Panc1 (cell line): ENCODE data around the gene EYS. TPM values are rescaled to one million over a fixed set of nuclear protein-coding genes. Genes with fewer than 3 reads are reported as not detected.

Source experiments
- ATAC-seq: fragments of 200-7000 bp; cut with Tn5 transposase; 2 replicates; pipeline ENCODE4 v1.9.1; 2020; ENCODE audit warnings: mild to moderate bottlenecking, moderate library complexity
- BruUV-seq: library from RNA; stranded (reverse); fragments of 400-500 nt; replicated peaks from 2 replicates; lab custom pipeline; 2021; lab: Mats Ljungman, UMichigan
- CTCF ChIA-PET: fragments of 300-600 bp; sonication (Branson Sonifier 250); formaldehyde crosslinking; loops from one replicate; lab custom pipeline; 2022; ENCODE audit warnings: antibody characterized with exemption; lab: Charles Lee
- POLR2A ChIA-PET: fragments of 300-600 bp; sonication (Branson Sonifier 250); formaldehyde crosslinking; loops from one replicate; lab custom pipeline; 2022; ENCODE audit warnings: antibody characterized with exemption; lab: Charles Lee
- DNase-seq: peaks from one replicate; pipeline ENCODE4 v3.0.0-alpha.2; 2010; ENCODE audit warnings: low read depth, low spot score
- H3K27ac ChIP-seq: 2 replicates; pipeline ENCODE4 v1.5.1; 2011; ENCODE audit warnings: mild to moderate bottlenecking, low read length, inconsistent platforms
- H3K27me3 ChIP-seq: fragments of 200-500 bp; sonication (Bioruptor generic); 2 replicates; pipeline ENCODE4 v1.6.0; 2014; ENCODE audit warnings: low read length, inconsistent platforms; ENCODE audit not compliant: control insufficient read depth, insufficient read depth
- H3K36me3 ChIP-seq: fragments of 200-500 bp; sonication (Bioruptor generic); 2 replicates; pipeline ENCODE4 v1.5.1; 2014; ENCODE audit warnings: inconsistent platforms, mild to moderate bottlenecking, low read length, moderate library complexity; ENCODE audit not compliant: control insufficient read depth, insufficient read depth
- H3K4me1 ChIP-seq: 2 replicates; pipeline ENCODE4 v1.5.1; 2011; ENCODE audit warnings: inconsistent platforms, mild to moderate bottlenecking, low read length, moderate library complexity; ENCODE audit not compliant: control insufficient read depth, insufficient read depth
- H3K4me3 ChIP-seq, 2 experiments: 2 replicates each; pipeline ENCODE4 v1.5.1; 2011 to 2012; ENCODE audit warnings: low read depth in 2 of 2, low read length in 2 of 2, mild to moderate bottlenecking in 2 of 2, inconsistent platforms in 1 of 2, moderate library complexity in 1 of 2
- H3K9me3 ChIP-seq: fragments of 200-500 bp; sonication (Bioruptor generic); 2 replicates; pipeline ENCODE4 v1.5.1; 2014; ENCODE audit warnings: low read depth, mild to moderate bottlenecking, inconsistent platforms, low read length, moderate library complexity; ENCODE audit not compliant: control insufficient read depth, insufficient read depth
- CTCF ChIP-seq: fragments of 450-650 bp; IDR thresholded peaks from 2 replicates; pipeline ENCODE4 v1.5.1; 2017; ENCODE audit warnings: mild to moderate bottlenecking
- POLR2AphosphoS5 ChIP-seq: IDR thresholded peaks from 2 replicates; pipeline ENCODE4 v1.6.1; 2012; ENCODE audit warnings: mild to moderate bottlenecking, low read depth, low read length, moderate library complexity
- REST ChIP-seq, 2 experiments: IDR thresholded peaks; 2 replicates each; pipeline ENCODE4 v1.6.1; 2011 to 2012; ENCODE audit warnings: low read depth in 2 of 2, control low read depth in 1 of 2, low read length in 1 of 2, mild to moderate bottlenecking in 1 of 2, moderate library complexity in 1 of 2; ENCODE audit not compliant: insufficient read depth in 1 of 2
- SIN3A ChIP-seq: IDR thresholded peaks from 2 replicates; pipeline ENCODE4 v1.6.1; 2012; ENCODE audit warnings: low read depth, mild to moderate bottlenecking, low read length, moderate library complexity, borderline replicate concordance; ENCODE audit not compliant: insufficient read depth
- TCF7L2 ChIP-seq: IDR thresholded peaks from 2 replicates; pipeline ENCODE4 v1.6.1; 2011; ENCODE audit warnings: mild to moderate bottlenecking, low read depth, low read length, inconsistent platforms
- in situ Hi-C: cut with HindIII; loops from 2 replicates; pipeline ENCODE4 v1.10.0; 2016; ENCODE audit warnings: low sequenced_read_pairs, low pct_unique_long_range_greater_than_20kb
- intact Hi-C: fragments of 100-400 bp; cut with micrococcal nuclease; formaldehyde crosslinking; loops from one replicate; pipeline ENCODE4 v1.10.0; 2022; ENCODE audit not compliant: unreplicated experiment
- total RNA-seq: library from RNA; stranded (reverse); gene quantifications from one replicate; pipeline ENCODE4 v1.2.1, GENCODE V29; 2021; ENCODE audit not compliant: unreplicated experiment

The EYS gene
- total RNA-seq, 1 experiment from 2014 or later = not detected

GRCh38 chr6:65701325-65701724 is 5.7 kb downstream of the EYS start:
- intact Hi-C loops = no loop called here
- in situ Hi-C loops = no loop called here
- no TSS peak for BruUV-seq
- H3K9me3 ChIP-seq = no peaks in the 10 kb centered on the region
- POLR2A ChIA-PET = no interaction called here
- no peaks in the 10 kb centered on the region for H3K36me3 ChIP-seq
- H3K4me1 ChIP-seq = no peaks in the 10 kb centered on the region
- H3K27ac ChIP-seq = no peak overlapping the region
- no peak overlapping the region for H3K4me3 ChIP-seq
- CTCF ChIA-PET = no interaction called here
- no peak for DNase-seq
- H3K27me3 ChIP-seq = no peaks in the 10 kb centered on the region
- no peak for ATAC-seq
- TF ChIP-seq SIN3A (no peak), CTCF (no peak), POLR2AphosphoS5 (no peak), TCF7L2 (no peak), REST (IDR thresholded peaks at IDR 0.05; ENCODE audit: insufficient read depth in 1 of 2, low read depth in 2 of 2, low read length in 1 of 2) (no peak)

- Histone ChIP-seq H3K27me3 (no peaks in the 10 kb centered on the region), H3K4me1 (no peaks in the 10 kb centered on the region), H3K27ac (no peak overlapping the region), H3K9me3 (no peaks in the 10 kb centered on the region), H3K36me3 (no peaks in the 10 kb centered on the region), H3K4me3 (no peak overlapping the region)
- TF ChIP-seq SIN3A (no peak), CTCF (no peak), TCF7L2 (no peak), POLR2AphosphoS5 (no peak), REST (IDR thresholded peaks at IDR 0.05; ENCODE audit: insufficient read depth in 1 of 2, low read depth in 2 of 2, low read length in 1 of 2) (no peak)
- no peak for ATAC-seq
- ChIA-PET POLR2A (no interaction called here), CTCF (no interaction called here)
- intact Hi-C loops = no loop called here
- in situ Hi-C loops = no loop called here
- no peak for DNase-seq
- BruUV-seq = no TSS peak
These were observed 6.5 kb downstream of the EYS start for GRCh38 chr6:65700561-65700960.
